HepG2 (cell line): ENCODE measurements around the gene SIRT5. TPM values are rescaled to one million over a fixed set of nuclear protein-coding genes. Genes with fewer than 3 reads are reported as not detected.

Experiments
- ASH2L ChIP-seq: fragments of 300-600, 200-600 bp; sonication (generic); IDR thresholded peaks from 2 replicates; pipeline ENCODE4 v1.7.0; 2017; ENCODE audit warnings: low read depth, mild to moderate bottlenecking, moderate library complexity, mixed read lengths, low read length; ENCODE audit not compliant: insufficient read length
- FOXA3 ChIP-seq: IDR thresholded peaks from 2 replicates; pipeline ENCODE4 v1.6.1; 2016; ENCODE audit warnings: missing genetic modification reagents, missing compliant biosample characterization
- FOXJ3 ChIP-seq: sonication (generic); formaldehyde crosslinking; IDR thresholded peaks from 2 replicates; pipeline ENCODE4 v1.4.0; 2020; ENCODE audit warnings: missing genetic modification reagents, mild to moderate bottlenecking, borderline replicate concordance
- HNF4G ChIP-seq, 2 experiments: sonication (generic) in 1 of 2; formaldehyde crosslinking in 1 of 2; IDR thresholded peaks; 2 replicates each; pipeline versions ENCODE4 v1.4.0 to v1.6.1; 2011 to 2020; ENCODE audit warnings: borderline replicate concordance in 2 of 2, low read depth in 2 of 2, mild to moderate bottlenecking in 2 of 2, low read length in 1 of 2, missing genetic modification reagents in 1 of 2, moderate library complexity in 1 of 2
- MED1 ChIP-seq: sonication (generic); formaldehyde crosslinking; IDR thresholded peaks from 2 replicates; pipeline ENCODE4 v1.4.0; 2020; ENCODE audit warnings: missing genetic modification reagents
- NFE2 ChIP-seq: sonication (generic); formaldehyde crosslinking; IDR thresholded peaks from 2 replicates; pipeline ENCODE4 v1.4.0; 2020; ENCODE audit warnings: missing genetic modification reagents
- POGZ ChIP-seq: sonication (generic); formaldehyde crosslinking; IDR thresholded peaks from 2 replicates; pipeline ENCODE4 v1.4.0; 2020; ENCODE audit warnings: mild to moderate bottlenecking, missing genetic modification reagents
- SRF ChIP-seq: IDR thresholded peaks from 2 replicates; pipeline ENCODE4 v1.6.1; 2011; ENCODE audit warnings: mild to moderate bottlenecking, low read depth, low read length, moderate library complexity
- TAF1 ChIP-seq: sonication (generic); formaldehyde crosslinking; IDR thresholded peaks from 2 replicates; pipeline ENCODE4 v1.4.0; 2020; ENCODE audit warnings: missing genetic modification reagents
- TCF7 ChIP-seq: sonication (generic); IDR thresholded peaks from 2 replicates; pipeline ENCODE4 v1.6.1; 2016; ENCODE audit warnings: antibody characterized with exemption, low read depth
- ZNF256 ChIP-seq: sonication (generic); formaldehyde crosslinking; conservative IDR thresholded peaks from 2 replicates; pipeline ENCODE4 v1.4.0; 2020; ENCODE audit warnings: missing genetic modification reagents
- ZNF30 ChIP-seq: sonication (generic); formaldehyde crosslinking; IDR thresholded peaks from 2 replicates; pipeline ENCODE4 v1.5.0; 2020; ENCODE audit warnings: mild to moderate bottlenecking, missing genetic modification reagents
- ZNF317 ChIP-seq: sonication (generic); formaldehyde crosslinking; IDR thresholded peaks from 2 replicates; pipeline ENCODE4 v1.5.0; 2020; ENCODE audit warnings: mild to moderate bottlenecking, missing genetic modification reagents
- ZNF367 ChIP-seq: sonication (generic); formaldehyde crosslinking; IDR thresholded peaks from 2 replicates; pipeline ENCODE4 v1.4.0; 2020; ENCODE audit warnings: missing genetic modification reagents, borderline replicate concordance
- ZNF570 ChIP-seq: sonication (generic); formaldehyde crosslinking; IDR thresholded peaks from 2 replicates; pipeline ENCODE4 v1.4.0; 2020; ENCODE audit warnings: mild to moderate bottlenecking, missing genetic modification reagents, borderline replicate concordance
- ZNF644 ChIP-seq: IDR thresholded peaks from 2 replicates; pipeline ENCODE4 v1.6.1; 2016; ENCODE audit warnings: low read depth
- ZNF746 ChIP-seq: sonication (generic); formaldehyde crosslinking; IDR thresholded peaks from 2 replicates; pipeline ENCODE4 v1.8.0; 2022; ENCODE audit warnings: mild to moderate bottlenecking, missing genetic modification reagents
- polyA plus RNA-seq, 8 experiments: library from polyadenylated mRNA; depleted of rRNA in 3 of 8; stranded (reverse) in 7 of 8; unstranded in 1 of 8; fragments of >200 nt; fragmentation: Illumina TruSeq in 4 of 8; extraction: Trizol in 4 of 8; gene quantifications; 2 replicates each; pipeline versions ENCODE4 v1.2.1 to v1.2.3, GENCODE V29; 2011 to 2016; ENCODE audit warnings: low read depth in 4 of 8, missing spikeins in 1 of 8, mixed read lengths in 1 of 8; ENCODE audit not compliant: insufficient read depth in 1 of 8
- total RNA-seq, 5 experiments: library from RNA; depleted of rRNA; stranded (reverse); fragments of >200 nt; fragmentation: Illumina TruSeq; extraction: Trizol; gene quantifications; 2 replicates each; pipeline ENCODE4 v1.2.3, GENCODE V29; 2016; ENCODE audit warnings: low read depth in 1 of 5
- TF ChIP-seq, protein P1 (sequence below): sonication (generic); formaldehyde crosslinking; conservative IDR thresholded peaks from 2 replicates; pipeline ENCODE4 v1.4.0; 2020; ENCODE audit warnings: mild to moderate bottlenecking, missing genetic modification reagents, moderate library complexity
- TF ChIP-seq, protein P2 (sequence below): sonication (generic); formaldehyde crosslinking; IDR thresholded peaks from 2 replicates; pipeline ENCODE4 v1.5.0; 2020; ENCODE audit warnings: mild to moderate bottlenecking, missing genetic modification reagents
- TF ChIP-seq, protein P3 (sequence below): sonication (generic); formaldehyde crosslinking; IDR thresholded peaks from 2 replicates; pipeline ENCODE4 v1.4.0; 2020; ENCODE audit warnings: mild to moderate bottlenecking, low read depth, missing genetic modification reagents
- TF ChIP-seq, protein P4 (sequence below): sonication (generic); formaldehyde crosslinking; IDR thresholded peaks from 2 replicates; pipeline ENCODE4 v1.4.0; 2020; ENCODE audit warnings: missing genetic modification reagents

SIRT5 gene
- total and polyA plus RNA-seq, 2 of the 13 experiments (the other 11 are each of a cell fraction or from before 2014, with no cell fraction given): 14.1 to 16.6 TPM

DNA sequence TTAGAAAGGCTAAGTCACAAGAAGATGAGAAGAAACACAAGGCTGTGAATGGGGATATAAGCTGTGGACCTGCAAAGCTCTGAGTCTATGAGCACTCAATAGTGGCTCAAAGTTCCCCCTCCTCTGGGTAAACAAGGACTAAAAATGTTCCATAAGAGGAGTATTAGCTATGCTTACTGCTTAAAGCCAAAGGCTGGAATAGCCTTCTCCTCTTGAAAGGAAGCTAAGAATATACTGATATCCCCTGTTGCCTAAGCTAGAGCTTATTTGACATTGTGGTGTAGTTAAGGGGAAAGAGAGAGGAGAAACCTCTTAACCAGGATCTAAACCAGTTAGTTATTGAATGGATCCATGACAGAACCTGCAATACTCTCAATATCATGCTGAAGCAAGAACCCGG lies 86.5 kb downstream of the SIRT5 start (continued):
- TF ChIP-seq, protein P1, sequence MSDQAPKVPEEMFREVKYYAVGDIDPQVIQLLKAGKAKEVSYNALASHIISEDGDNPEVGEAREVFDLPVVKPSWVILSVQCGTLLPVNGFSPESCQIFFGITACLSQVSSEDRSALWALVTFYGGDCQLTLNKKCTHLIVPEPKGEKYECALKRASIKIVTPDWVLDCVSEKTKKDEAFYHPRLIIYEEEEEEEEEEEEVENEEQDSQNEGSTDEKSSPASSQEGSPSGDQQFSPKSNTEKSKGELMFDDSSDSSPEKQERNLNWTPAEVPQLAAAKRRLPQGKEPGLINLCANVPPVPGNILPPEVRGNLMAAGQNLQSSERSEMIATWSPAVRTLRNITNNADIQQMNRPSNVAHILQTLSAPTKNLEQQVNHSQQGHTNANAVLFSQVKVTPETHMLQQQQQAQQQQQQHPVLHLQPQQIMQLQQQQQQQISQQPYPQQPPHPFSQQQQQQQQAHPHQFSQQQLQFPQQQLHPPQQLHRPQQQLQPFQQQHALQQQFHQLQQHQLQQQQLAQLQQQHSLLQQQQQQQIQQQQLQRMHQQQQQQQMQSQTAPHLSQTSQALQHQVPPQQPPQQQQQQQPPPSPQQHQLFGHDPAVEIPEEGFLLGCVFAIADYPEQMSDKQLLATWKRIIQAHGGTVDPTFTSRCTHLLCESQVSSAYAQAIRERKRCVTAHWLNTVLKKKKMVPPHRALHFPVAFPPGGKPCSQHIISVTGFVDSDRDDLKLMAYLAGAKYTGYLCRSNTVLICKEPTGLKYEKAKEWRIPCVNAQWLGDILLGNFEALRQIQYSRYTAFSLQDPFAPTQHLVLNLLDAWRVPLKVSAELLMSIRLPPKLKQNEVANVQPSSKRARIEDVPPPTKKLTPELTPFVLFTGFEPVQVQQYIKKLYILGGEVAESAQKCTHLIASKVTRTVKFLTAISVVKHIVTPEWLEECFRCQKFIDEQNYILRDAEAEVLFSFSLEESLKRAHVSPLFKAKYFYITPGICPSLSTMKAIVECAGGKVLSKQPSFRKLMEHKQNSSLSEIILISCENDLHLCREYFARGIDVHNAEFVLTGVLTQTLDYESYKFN (CRISPR knock-in tag): peak; percentile 47
- TF ChIP-seq TCF7 (no peak), POGZ (CRISPR knock-in tag) (peak; percentile 47; the same call in 1 of the 2 replicates), NFE2 (CRISPR knock-in tag) (no peak), FOXA3 (CRISPR knock-in tag) (peak; percentile 97), ZNF317 (CRISPR knock-in tag) (no peak), TAF1 (no peak), ZNF256 (CRISPR knock-in tag) (0 out of 2 replicates have a peak, but pooled peaks have one; percentile 31), ZNF30 (CRISPR knock-in tag) (no peak), ZNF746 (no peak), ASH2L (peak; percentile 28), ZNF570 (CRISPR knock-in tag) (no peak), ZNF367 (CRISPR knock-in tag) (no peak), FOXJ3 (CRISPR knock-in tag) (peak; percentile 68; the same call in 1 of the 2 replicates), ZNF644 (0 out of 2 replicates have a peak, but pooled peaks have one; percentile 22), HNF4G (IDR thresholded peaks at IDR 0.05; ENCODE audit: borderline replicate concordance, low read depth, low read length) (no peak), HNF4G (CRISPR knock-in tag; IDR thresholded peaks at IDR 0.05; ENCODE audit: borderline replicate concordance, low read depth) (no peak), SRF (peak; percentile 29; the same call in 1 of the 2 replicates), MED1 (CRISPR knock-in tag) (peak; percentile 22; the same call in 1 of the 2 replicates)
- TF ChIP-seq, protein P2, sequence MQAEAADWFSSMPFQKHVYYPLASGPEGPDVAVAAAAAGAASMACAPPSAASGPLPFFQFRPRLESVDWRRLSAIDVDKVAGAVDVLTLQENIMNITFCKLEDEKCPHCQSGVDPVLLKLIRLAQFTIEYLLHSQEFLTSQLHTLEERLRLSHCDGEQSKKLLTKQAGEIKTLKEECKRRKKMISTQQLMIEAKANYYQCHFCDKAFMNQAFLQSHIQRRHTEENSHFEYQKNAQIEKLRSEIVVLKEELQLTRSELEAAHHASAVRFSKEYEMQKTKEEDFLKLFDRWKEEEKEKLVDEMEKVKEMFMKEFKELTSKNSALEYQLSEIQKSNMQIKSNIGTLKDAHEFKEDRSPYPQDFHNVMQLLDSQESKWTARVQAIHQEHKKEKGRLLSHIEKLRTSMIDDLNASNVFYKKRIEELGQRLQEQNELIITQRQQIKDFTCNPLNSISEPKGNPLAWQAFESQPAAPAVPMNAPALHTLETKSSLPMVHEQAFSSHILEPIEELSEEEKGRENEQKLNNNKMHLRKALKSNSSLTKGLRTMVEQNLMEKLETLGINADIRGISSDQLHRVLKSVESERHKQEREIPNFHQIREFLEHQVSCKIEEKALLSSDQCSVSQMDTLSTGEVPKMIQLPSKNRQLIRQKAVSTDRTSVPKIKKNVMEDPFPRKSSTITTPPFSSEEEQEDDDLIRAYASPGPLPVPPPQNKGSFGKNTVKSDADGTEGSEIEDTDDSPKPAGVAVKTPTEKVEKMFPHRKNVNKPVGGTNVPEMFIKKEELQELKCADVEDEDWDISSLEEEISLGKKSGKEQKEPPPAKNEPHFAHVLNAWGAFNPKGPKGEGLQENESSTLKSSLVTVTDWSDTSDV (CRISPR knock-in tag): no peak
- TF ChIP-seq, protein P3, sequence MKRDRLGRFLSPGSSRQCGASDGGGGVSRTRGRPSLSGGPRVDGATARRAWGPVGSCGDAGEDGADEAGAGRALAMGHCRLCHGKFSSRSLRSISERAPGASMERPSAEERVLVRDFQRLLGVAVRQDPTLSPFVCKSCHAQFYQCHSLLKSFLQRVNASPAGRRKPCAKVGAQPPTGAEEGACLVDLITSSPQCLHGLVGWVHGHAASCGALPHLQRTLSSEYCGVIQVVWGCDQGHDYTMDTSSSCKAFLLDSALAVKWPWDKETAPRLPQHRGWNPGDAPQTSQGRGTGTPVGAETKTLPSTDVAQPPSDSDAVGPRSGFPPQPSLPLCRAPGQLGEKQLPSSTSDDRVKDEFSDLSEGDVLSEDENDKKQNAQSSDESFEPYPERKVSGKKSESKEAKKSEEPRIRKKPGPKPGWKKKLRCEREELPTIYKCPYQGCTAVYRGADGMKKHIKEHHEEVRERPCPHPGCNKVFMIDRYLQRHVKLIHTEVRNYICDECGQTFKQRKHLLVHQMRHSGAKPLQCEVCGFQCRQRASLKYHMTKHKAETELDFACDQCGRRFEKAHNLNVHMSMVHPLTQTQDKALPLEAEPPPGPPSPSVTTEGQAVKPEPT (CRISPR knock-in tag): no peak
- TF ChIP-seq, protein P4, sequence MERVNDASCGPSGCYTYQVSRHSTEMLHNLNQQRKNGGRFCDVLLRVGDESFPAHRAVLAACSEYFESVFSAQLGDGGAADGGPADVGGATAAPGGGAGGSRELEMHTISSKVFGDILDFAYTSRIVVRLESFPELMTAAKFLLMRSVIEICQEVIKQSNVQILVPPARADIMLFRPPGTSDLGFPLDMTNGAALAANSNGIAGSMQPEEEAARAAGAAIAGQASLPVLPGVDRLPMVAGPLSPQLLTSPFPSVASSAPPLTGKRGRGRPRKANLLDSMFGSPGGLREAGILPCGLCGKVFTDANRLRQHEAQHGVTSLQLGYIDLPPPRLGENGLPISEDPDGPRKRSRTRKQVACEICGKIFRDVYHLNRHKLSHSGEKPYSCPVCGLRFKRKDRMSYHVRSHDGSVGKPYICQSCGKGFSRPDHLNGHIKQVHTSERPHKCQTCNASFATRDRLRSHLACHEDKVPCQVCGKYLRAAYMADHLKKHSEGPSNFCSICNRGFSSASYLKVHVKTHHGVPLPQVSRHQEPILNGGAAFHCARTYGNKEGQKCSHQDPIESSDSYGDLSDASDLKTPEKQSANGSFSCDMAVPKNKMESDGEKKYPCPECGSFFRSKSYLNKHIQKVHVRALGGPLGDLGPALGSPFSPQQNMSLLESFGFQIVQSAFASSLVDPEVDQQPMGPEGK: 0 out of 2 replicates have a peak, but pooled peaks have one; percentile 20
